Measurements from ENCODE around the gene DACH1.

- no peak for TF ChIP-seq CTCF (IDR thresholded peaks at IDR 0.05; ENCODE audit: insufficient read depth, low read depth, low read length)
- TF ChIP-seq EZH2 (IDR thresholded peaks at IDR 0.05; ENCODE audit: insufficient read depth, low read length): no peak
Measured at GRCh38 chr13:71701741-71702140, 165.3 kb downstream of the DACH1 start.
